MM.1S (cell line): Measurements from ENCODE around the gene POC5.
A peak's percentile ranks its signal among the peaks of the same experiment; 100 is the strongest.
"Not testable (repeated sequence)": the region's sequence is repeated elsewhere in the genome, so short reads cannot be mapped to it uniquely, and the experiment has no call there.

Experiments
- DNase-seq: peaks from one replicate; pipeline ENCODE4 v3.0.0-alpha.2; 2015
- H2AFZ ChIP-seq: fragments of 300-600 bp; sonication (generic); 2 replicates; pipeline ENCODE4 v1.6.0; 2016; ENCODE audit warnings: antibody characterized with exemption, low read length
- H3F3A ChIP-seq: fragments of 300-600 bp; sonication (generic); 2 replicates; pipeline ENCODE4 v1.6.1; 2016; ENCODE audit warnings: mild to moderate bottlenecking, antibody characterized with exemption, low read length, moderate library complexity, mixed read lengths; ENCODE audit not compliant: insufficient read depth
- H3K27ac ChIP-seq: fragments of 300-600 bp; sonication (generic); 2 replicates; pipeline ENCODE4 v1.5.1; 2016; ENCODE audit warnings: mild to moderate bottlenecking, low read length
- H3K27me3 ChIP-seq: fragments of 300-600 bp; sonication (generic); replicated peaks from 2 replicates; pipeline ENCODE4 v1.6.0; 2016; ENCODE audit warnings: low read length; ENCODE audit not compliant: insufficient read depth
- H3K36me3 ChIP-seq: fragments of 300-600 bp; sonication (generic); replicated peaks from 2 replicates; pipeline ENCODE4 v1.6.1; 2016; ENCODE audit warnings: mild to moderate bottlenecking, low read length, mixed read lengths; ENCODE audit not compliant: insufficient read depth
- H3K4me1 ChIP-seq: fragments of 300-600 bp; sonication (generic); 2 replicates; pipeline ENCODE4 v1.6.1; 2016; ENCODE audit warnings: low read length, mixed read lengths
- H3K4me2 ChIP-seq: fragments of 300-600 bp; sonication (generic); 2 replicates; pipeline ENCODE4 v1.6.0; 2016; ENCODE audit warnings: low read depth, low read length
- H3K4me3 ChIP-seq: fragments of 300-600 bp; sonication (generic); 2 replicates; pipeline ENCODE4 v1.5.1; 2016; ENCODE audit warnings: low read length, mixed read lengths
- H3K79me2 ChIP-seq: fragments of 300-600 bp; sonication (generic); 2 replicates; pipeline ENCODE4 v1.6.1; 2016; ENCODE audit warnings: mixed run types, low read length, mixed read lengths
- H3K9ac ChIP-seq: fragments of 300-600 bp; sonication (generic); 2 replicates; pipeline ENCODE4 v1.6.1; 2016; ENCODE audit warnings: low read length, mixed read lengths
- H3K9me2 ChIP-seq: fragments of 300-600 bp; sonication (generic); replicated peaks from 2 replicates; pipeline ENCODE4 v1.6.1; 2016; ENCODE audit warnings: mild to moderate bottlenecking, low read length, mixed read lengths; ENCODE audit not compliant: insufficient read depth
- H3K9me3 ChIP-seq: fragments of 300-600 bp; sonication (generic); replicated peaks from 2 replicates; pipeline ENCODE4 v1.6.1; 2016; ENCODE audit warnings: mild to moderate bottlenecking, low read length, mixed read lengths; ENCODE audit not compliant: insufficient read depth
- H4K20me1 ChIP-seq: fragments of 300-600 bp; sonication (generic); 2 replicates; pipeline ENCODE4 v1.6.1; 2016; ENCODE audit warnings: mild to moderate bottlenecking, low read length, moderate library complexity, mixed read lengths; ENCODE audit not compliant: insufficient read depth
- EZH2 ChIP-seq: fragments of 300-600 bp; sonication (generic); optimal IDR thresholded peaks from 2 replicates; pipeline ENCODE3; 2017; ENCODE audit warnings: low read depth, mild to moderate bottlenecking, antibody characterized with exemption, low read length, mixed read lengths
- EZH2phosphoT487 ChIP-seq: fragments of 300-600 bp; sonication (generic); IDR thresholded peaks from 2 replicates; pipeline ENCODE4 v1.6.1; 2018; ENCODE audit warnings: antibody characterized with exemption, low read length
- TF ChIP-seq, protein P1 (sequence below): fragments of 300-600 bp; sonication (generic); IDR thresholded peaks from 2 replicates; pipeline ENCODE4 v1.5.1; 2016; ENCODE audit warnings: antibody characterized with exemption, low read length, mixed read lengths

The POC5 gene

DNA sequence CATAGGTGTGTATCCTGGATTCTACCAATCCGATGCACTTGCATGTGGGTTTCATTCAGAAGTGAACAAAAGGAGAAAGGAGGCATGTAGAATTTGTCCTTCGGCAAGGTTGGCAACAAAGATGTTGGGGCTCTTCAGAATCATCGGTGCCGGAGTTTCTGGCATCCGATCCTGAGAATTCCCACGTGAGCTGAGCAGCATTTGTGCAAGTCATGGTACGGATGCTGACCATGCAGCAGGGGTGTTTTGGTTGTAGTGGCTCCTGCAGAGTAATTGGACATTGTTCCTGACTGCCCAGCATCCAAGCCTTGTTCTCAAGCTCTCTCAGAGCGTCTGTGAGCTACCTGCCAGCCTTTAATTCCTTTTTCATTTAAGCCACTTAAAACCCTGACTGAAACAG lies 19.0 kb upstream of the POC5 start:
- Histone ChIP-seq H3K9me2 (no peaks in the 10 kb centered on the region), H3K9me3 (no peaks in the 10 kb centered on the region), H3K9ac (no peak overlapping the region), H3K27me3 (no peaks in the 10 kb centered on the region), H3K79me2 (no peaks in the 10 kb centered on the region), H3F3A (no peaks in the 10 kb centered on the region), H2AFZ (no peak overlapping the region), H3K27ac (no peak overlapping the region), H3K4me1 (peaks cover 8% of the 10 kb centered on the region; the same call in 1 of the 2 replicates), H3K4me2 (no peak overlapping the region), H3K4me3 (no peak overlapping the region), H4K20me1 (no peaks in the 10 kb centered on the region), H3K36me3 (no peaks in the 10 kb centered on the region)
- TF ChIP-seq, protein P1, sequence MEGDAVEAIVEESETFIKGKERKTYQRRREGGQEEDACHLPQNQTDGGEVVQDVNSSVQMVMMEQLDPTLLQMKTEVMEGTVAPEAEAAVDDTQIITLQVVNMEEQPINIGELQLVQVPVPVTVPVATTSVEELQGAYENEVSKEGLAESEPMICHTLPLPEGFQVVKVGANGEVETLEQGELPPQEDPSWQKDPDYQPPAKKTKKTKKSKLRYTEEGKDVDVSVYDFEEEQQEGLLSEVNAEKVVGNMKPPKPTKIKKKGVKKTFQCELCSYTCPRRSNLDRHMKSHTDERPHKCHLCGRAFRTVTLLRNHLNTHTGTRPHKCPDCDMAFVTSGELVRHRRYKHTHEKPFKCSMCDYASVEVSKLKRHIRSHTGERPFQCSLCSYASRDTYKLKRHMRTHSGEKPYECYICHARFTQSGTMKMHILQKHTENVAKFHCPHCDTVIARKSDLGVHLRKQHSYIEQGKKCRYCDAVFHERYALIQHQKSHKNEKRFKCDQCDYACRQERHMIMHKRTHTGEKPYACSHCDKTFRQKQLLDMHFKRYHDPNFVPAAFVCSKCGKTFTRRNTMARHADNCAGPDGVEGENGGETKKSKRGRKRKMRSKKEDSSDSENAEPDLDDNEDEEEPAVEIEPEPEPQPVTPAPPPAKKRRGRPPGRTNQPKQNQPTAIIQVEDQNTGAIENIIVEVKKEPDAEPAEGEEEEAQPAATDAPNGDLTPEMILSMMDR = no peak
- TF ChIP-seq EZH2 = no peak
- TF ChIP-seq EZH2phosphoT487 = no peak
- no peak for DNase-seq

DNA sequence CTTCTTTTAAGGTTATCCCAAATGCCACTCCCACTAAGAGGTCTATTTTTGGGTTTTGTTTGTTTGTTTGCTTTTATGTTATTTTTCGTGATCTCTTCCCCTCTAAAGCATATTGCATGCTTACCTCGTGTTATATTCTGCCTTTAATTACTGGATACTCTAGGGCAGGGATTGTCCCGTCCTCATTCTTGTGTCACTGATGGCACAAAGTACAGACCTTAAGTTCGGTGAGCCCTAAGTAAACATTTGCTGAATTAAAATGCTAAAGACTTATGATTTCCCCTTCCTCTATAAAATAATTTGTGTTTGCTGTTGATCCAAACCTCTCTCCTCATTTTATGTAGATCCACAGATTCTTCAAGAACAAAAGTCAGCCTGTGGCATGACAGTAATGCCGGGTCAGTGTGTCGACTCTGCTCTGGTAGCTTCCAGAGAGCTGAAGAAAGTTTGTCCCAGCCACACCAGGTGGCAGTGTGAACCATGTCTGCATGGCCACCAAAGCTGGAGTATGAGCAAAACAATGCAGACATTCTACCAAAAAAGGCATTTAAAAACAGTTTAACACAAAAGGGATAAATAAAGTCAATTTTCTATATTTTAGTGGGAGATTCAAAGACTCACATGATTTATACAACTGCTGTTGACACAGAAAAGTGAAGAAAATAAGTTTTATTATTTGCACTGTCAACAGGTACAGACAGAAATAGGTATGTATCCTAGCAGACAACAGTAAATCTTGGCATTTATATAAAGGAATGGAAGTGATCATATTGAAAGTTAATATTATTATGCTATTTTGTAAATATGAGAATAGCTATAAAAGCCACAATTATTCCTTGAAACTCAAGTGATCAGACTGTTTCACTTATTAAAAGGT lies 17.9 kb upstream of the POC5 start:
- Histone ChIP-seq H3K27me3 (no peaks in the 10 kb centered on the region), H2AFZ (0 out of 2 replicates have a peak overlapping the region, but pooled peaks have one; percentile 4), H3K36me3 (no peaks in the 10 kb centered on the region), H4K20me1 (no peaks in the 10 kb centered on the region), H3K9me2 (no peaks in the 10 kb centered on the region), H3F3A (no peaks in the 10 kb centered on the region), H3K79me2 (no peaks in the 10 kb centered on the region), H3K4me3 (no peak overlapping the region), H3K9ac (no peak overlapping the region), H3K9me3 (no peaks in the 10 kb centered on the region), H3K4me2 (no peak overlapping the region), H3K4me1 (peaks cover 8% of the 10 kb centered on the region; the same call in 1 of the 2 replicates), H3K27ac (no peak overlapping the region)
- TF ChIP-seq, protein P1 = peak; percentile 87
- no peak for TF ChIP-seq EZH2
- peak; percentile 65 for DNase-seq

DNA sequence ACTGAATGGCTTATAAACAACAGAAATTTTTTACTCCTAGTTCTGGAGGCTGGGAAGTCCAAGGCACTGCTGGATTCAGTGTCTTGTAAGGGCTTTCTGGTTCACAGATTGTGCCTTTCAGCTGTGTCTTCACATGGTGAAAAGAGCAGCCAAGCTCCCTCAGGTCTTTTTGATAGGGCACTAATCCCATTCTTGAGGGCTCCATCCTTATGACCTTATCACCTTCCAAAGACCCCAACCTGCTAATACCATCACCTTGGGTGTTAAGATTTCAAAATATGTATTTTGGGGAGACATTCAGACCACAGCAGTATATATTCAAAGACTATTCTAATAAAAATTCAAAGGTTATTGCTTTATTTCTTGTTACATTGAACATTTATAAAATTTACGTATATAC lies 16.5 kb upstream of the POC5 start:
- Histone ChIP-seq H3K4me1 (peaks cover 8% of the 10 kb centered on the region; the same call in 1 of the 2 replicates), H2AFZ (no peak overlapping the region), H3K27ac (no peak overlapping the region), H3K4me3 (no peak overlapping the region), H4K20me1 (no peaks in the 10 kb centered on the region), H3K9me2 (no peaks in the 10 kb centered on the region), H3K4me2 (no peak overlapping the region), H3F3A (no peaks in the 10 kb centered on the region), H3K79me2 (no peaks in the 10 kb centered on the region), H3K9me3 (no peaks in the 10 kb centered on the region), H3K36me3 (no peaks in the 10 kb centered on the region), H3K27me3 (no peaks in the 10 kb centered on the region), H3K9ac (no peak overlapping the region)
- no peak for DNase-seq
- TF ChIP-seq EZH2 = no peak
- TF ChIP-seq EZH2phosphoT487 = no peak
- TF ChIP-seq, protein P1 = no peak

DNA sequence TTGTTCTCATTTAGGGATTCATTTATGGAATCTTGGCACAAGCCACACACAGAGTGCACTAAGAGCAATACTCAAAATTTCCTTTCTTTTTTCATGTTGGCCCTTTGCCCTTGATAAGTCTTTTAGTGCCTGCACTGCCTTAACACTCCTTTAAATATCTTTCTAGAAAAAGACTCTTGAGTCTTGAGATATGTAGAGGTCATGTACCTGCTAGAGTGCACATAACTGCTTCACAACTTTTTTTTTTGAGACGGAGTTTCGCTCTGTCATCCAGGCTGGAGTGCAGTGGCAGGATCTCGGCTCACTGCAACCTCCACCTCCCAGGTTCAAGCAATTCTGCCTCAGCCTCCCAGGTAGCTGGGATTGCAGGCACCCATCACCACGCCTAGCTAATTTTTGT lies 14.3 kb upstream of the POC5 start:
- H3F3A ChIP-seq, H3K4me1 ChIP-seq, H3K27ac ChIP-seq, H3K4me2 ChIP-seq, H2AFZ ChIP-seq, H4K20me1 ChIP-seq, H3K36me3 ChIP-seq, H3K4me3 ChIP-seq, H3K9ac ChIP-seq, H3K79me2 ChIP-seq, H3K9me2 ChIP-seq, H3K27me3 ChIP-seq, DNase-seq, H3K9me3 ChIP-seq: not testable (repeated sequence)
